Subcutaneous abdominal adipose tissue (tissue), 5 donors: ENCODE data around the gene FUOM.
"Not testable (repeated sequence)": the region's sequence is repeated elsewhere in the genome, so short reads cannot be mapped to it uniquely, and the experiment has no call there.

Experiments
- H3K27ac ChIP-seq: one replicate; pipeline ENCODE4 v1.7.0; 2013; ENCODE audit warnings: low read depth, mild to moderate bottlenecking, inconsistent platforms, low read length, moderate library complexity
- H3K27me3 ChIP-seq, 5 donors: one replicate each; pipeline ENCODE4 v1.7.0; 2013; ENCODE audit warnings: low read length in 5 of 5, inconsistent platforms in 1 of 5; ENCODE audit not compliant: control insufficient read depth in 5 of 5, insufficient read depth in 4 of 5
- H3K36me3 ChIP-seq, 5 donors: one replicate each; pipeline ENCODE4 v1.7.0; 2013; ENCODE audit warnings: low read length in 5 of 5; ENCODE audit not compliant: control insufficient read depth in 5 of 5, insufficient read depth in 5 of 5
- H3K4me1 ChIP-seq, 5 donors: one replicate each; pipeline ENCODE4 v1.7.0; 2013; ENCODE audit warnings: low read length in 5 of 5, mild to moderate bottlenecking in 3 of 5, moderate library complexity in 1 of 5; ENCODE audit not compliant: control insufficient read depth in 5 of 5, insufficient read depth in 5 of 5
- H3K4me3 ChIP-seq, 5 donors: one replicate each; pipeline ENCODE4 v1.7.0; 2013; ENCODE audit warnings: low read length in 5 of 5, low read depth in 1 of 5
- H3K9ac ChIP-seq, 5 donors: one replicate each; pipeline ENCODE4 v1.7.0; 2013; ENCODE audit warnings: low read length in 5 of 5, mild to moderate bottlenecking in 4 of 5, moderate library complexity in 3 of 5
- H3K9me3 ChIP-seq, 5 donors: one replicate each; pipeline ENCODE4 v1.7.0; 2013; ENCODE audit warnings: low read length in 5 of 5; ENCODE audit not compliant: control insufficient read depth in 5 of 5
- donor health status: healthy.
- donor health status: healthy.
- donor health status: healthy.
- donor health status: healthy.
- donor health status: healthy.

The FUOM gene

DNA sequence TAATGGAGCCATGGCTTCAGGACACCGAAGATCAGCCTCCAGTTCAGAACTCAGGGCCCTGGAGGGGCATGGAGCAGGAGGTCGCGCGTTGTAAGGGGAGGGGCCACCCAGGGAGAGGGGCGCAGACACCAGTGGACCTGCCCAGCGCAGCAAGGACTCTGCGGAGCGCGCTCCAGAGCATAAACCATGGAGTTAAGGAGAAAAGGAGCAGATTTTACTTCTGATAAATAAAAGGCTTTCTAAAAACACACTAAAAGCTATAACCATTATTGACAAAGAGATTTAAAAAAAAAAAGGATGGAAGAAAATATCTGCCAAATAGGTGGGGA, 31.6 kb downstream of the FUOM start:
- peak overlapping the region in 1 of 5 donors; percentile 55 for H3K4me3 ChIP-seq
- no peak overlapping the region for H3K9ac ChIP-seq
- H3K27me3 ChIP-seq: peaks cover 34 to 57% (median 42%) of the 10 kb centered on the region in 5 donors
- H3K9me3 ChIP-seq: peaks cover 0 to 2% (median 0%) of the 10 kb centered on the region in 5 donors
- H3K27ac ChIP-seq: no peak overlapping the region
- H3K36me3 ChIP-seq: no peaks in the 10 kb centered on the region
- peaks cover 0 to 21% (median 18%) of the 10 kb centered on the region in 5 donors for H3K4me1 ChIP-seq

DNA sequence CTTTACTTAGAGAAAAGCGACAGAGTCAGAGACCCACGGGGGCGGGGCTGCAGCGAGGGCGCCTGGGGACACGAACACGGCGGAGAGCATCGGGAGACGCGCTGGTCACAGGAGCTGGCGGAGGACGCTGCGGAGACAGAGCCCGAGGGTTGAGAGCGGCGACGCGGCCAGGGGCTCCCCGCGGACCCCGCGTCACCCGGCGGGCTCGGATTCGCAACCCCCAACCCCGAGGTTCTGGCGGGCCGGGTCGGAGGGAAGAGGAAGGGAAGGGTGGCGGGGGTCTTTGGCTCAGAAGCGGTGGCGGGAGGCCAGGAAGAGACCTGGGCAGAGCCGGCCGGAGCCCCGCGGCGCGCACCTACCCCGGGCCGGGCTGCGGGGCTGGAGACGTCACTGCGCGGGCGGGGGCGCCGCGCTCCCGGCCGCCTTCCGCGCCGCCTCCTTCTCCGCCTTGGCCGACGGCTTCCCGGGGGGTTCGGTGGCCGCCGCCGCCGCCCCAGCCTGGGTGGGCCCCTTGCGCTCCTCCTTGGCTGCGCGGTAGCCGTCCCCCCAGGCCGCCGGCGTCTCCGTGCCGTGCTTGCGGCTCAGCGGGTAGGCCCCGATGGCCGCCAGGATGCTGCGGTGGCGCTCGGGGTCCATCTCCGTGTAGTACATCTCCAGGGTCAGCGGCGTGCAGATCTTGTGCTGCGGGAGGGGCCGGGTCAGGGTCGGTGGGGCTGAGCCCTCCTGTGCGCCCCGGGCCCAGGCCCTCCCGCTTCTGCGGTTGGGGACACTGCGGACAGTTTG, 32.2 kb downstream of the FUOM start:
- H3K4me3 ChIP-seq: peak overlapping the region in 4 of 5 donors; percentile 11 to 55 (median 32)
- no peak overlapping the region for H3K9ac ChIP-seq
- H3K27me3 ChIP-seq: peaks cover 32 to 52% (median 42%) of the 10 kb centered on the region in 5 donors
- H3K9me3 ChIP-seq: peaks cover 0 to 7% (median 0%) of the 10 kb centered on the region in 5 donors
- H3K36me3 ChIP-seq: no peaks in the 10 kb centered on the region
- no peak overlapping the region for H3K27ac ChIP-seq
- peaks cover 0 to 21% (median 18%) of the 10 kb centered on the region in 5 donors for H3K4me1 ChIP-seq

GRCh38 chr10:133324857-133325260, 33.0 kb downstream of the FUOM start:
- Histone ChIP-seq H3K27me3 (peaks cover 32 to 52% (median 43%) of the 10 kb centered on the region in 5 donors), H3K4me1 (peaks cover 0 to 19% (median 15%) of the 10 kb centered on the region in 5 donors), H3K36me3 (no peaks in the 10 kb centered on the region), H3K4me3 (peak overlapping the region in 2 of 5 donors; percentile 47 to 55), H3K27ac (no peak overlapping the region), H3K9me3 (peaks cover 0 to 7% (median 0%) of the 10 kb centered on the region in 5 donors), H3K9ac (no peak overlapping the region)

DNA sequence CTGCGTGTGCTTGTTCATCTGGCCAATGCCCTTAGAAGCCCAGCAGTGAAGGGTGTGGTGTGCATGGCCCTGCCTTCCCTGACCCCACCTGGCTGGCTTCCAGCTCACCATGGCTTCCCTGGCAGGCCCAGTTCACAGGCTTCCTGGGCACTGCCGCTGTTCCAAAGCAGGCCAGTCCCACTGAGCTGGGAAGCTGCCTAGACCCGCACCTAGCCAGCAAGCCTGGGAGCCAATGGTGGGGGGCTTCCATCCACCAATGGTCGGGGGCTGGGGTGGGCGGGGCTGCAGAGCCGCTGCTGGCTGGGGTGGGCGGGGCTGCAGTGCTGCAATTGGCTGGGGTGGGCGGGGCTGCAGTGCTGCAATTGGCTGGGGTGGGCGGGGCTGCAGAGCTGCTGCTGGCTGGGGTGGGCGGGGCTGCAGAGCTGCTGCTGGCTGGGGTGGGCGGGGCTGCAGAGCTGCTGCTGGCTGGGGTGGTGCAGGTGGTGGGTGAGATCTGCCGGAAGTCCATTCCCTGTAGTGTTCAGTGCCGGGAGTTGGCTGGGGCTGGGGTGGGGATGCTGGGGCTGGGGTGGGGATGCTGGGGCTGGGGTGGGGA, 33.5 kb downstream of the FUOM start:
- Histone ChIP-seq H3K27ac (no peak overlapping the region), H3K36me3 (no peaks in the 10 kb centered on the region), H3K9me3 (peaks cover 0 to 7% (median 0%) of the 10 kb centered on the region in 5 donors), H3K4me3 (no peak overlapping the region), H3K9ac (no peak overlapping the region), H3K4me1 (peaks cover 0 to 16% (median 13%) of the 10 kb centered on the region in 5 donors), H3K27me3 (peaks cover 32 to 53% (median 46%) of the 10 kb centered on the region in 5 donors)

GRCh38 chr10:133322064-133322709, 35.6 kb downstream of the FUOM start:
- H3K9ac ChIP-seq, H3K9me3 ChIP-seq, H3K36me3 ChIP-seq, H3K27ac ChIP-seq, H3K4me3 ChIP-seq: not testable (repeated sequence)
- Histone ChIP-seq H3K27me3 (peaks cover 28 to 41% (median 33%) of the 10 kb centered on the region in 5 donors), H3K4me1 (peaks cover 0 to 24% (median 17%) of the 10 kb centered on the region in 5 donors)

- not testable (repeated sequence) for H3K9ac ChIP-seq, H3K4me3 ChIP-seq, H3K36me3 ChIP-seq, H3K9me3 ChIP-seq, H3K27ac ChIP-seq
- Histone ChIP-seq H3K4me1 (peaks cover 0 to 20% (median 15%) of the 10 kb centered on the region in 5 donors), H3K27me3 (peaks cover 16 to 29% (median 21%) of the 10 kb centered on the region in 5 donors)
Observed at GRCh38 chr10:133320852-133321422, 36.9 kb downstream of the FUOM start.

- peaks cover 0 to 9% (median 7%) of the 10 kb centered on the region in 5 donors for H3K4me1 ChIP-seq
- H3K9me3 ChIP-seq: peaks cover 0 to 7% (median 0%) of the 10 kb centered on the region in 5 donors
- peak overlapping the region in 1 of 5 donors; percentile 17 for H3K9ac ChIP-seq
- H3K27me3 ChIP-seq: peaks cover 7 to 19% (median 11%) of the 10 kb centered on the region in 5 donors
- no peaks in the 10 kb centered on the region for H3K36me3 ChIP-seq
- peak overlapping the region in 3 of 5 donors; percentile 41 to 54 (median 45) for H3K4me3 ChIP-seq
- no peak overlapping the region for H3K27ac ChIP-seq
Observed at GRCh38 chr10:133318494-133319127, 39.2 kb downstream of the FUOM start.

GRCh38 chr10:133316732-133317131, 41.1 kb downstream of the FUOM start:
- peaks cover 7 to 16% (median 11%) of the 10 kb centered on the region in 5 donors for H3K27me3 ChIP-seq
- peaks cover 0 to 7% (median 0%) of the 10 kb centered on the region in 5 donors for H3K9me3 ChIP-seq
- H3K9ac ChIP-seq: no peak overlapping the region
- H3K4me1 ChIP-seq: peaks cover 0 to 9% (median 7%) of the 10 kb centered on the region in 5 donors
- peaks cover 0 to 14% (median 12%) of the 10 kb centered on the region in 5 donors for H3K36me3 ChIP-seq
- no peak overlapping the region for H3K4me3 ChIP-seq
- no peak overlapping the region for H3K27ac ChIP-seq

GRCh38 chr10:133316266-133316665, 41.6 kb downstream of the FUOM start:
- Histone ChIP-seq H3K4me1 (peaks cover 0 to 9% (median 7%) of the 10 kb centered on the region in 5 donors), H3K4me3 (no peak overlapping the region), H3K36me3 (peaks cover 0 to 19% (median 17%) of the 10 kb centered on the region in 5 donors), H3K27me3 (peaks cover 7 to 16% (median 11%) of the 10 kb centered on the region in 5 donors), H3K27ac (no peak overlapping the region), H3K9me3 (peaks cover 0 to 6% (median 0%) of the 10 kb centered on the region in 5 donors), H3K9ac (no peak overlapping the region)
